Measurements from ENCODE around the gene TBC1D9.

GRCh38 chr4:140684314-140684713, 71.9 kb downstream of the TBC1D9 start:
- TF ChIP-seq EZH2phosphoT487 (IDR thresholded peaks at IDR 0.05; ENCODE audit: low read depth) (no peak), CTCF (IDR thresholded peaks at IDR 0.05; ENCODE audit: low read depth, low read length) (no peak)

Measured in OCI-LY3 (cell line).